B cell (primary cell): ENCODE measurements around the gene NPFFR2.

Experiments
- EZH2 ChIP-seq: IDR thresholded peaks from 2 replicates; pipeline ENCODE4 v1.6.1; 2012; ENCODE audit warnings: borderline replicate concordance, low read depth, mild to moderate bottlenecking, moderate library complexity, low read length; ENCODE audit not compliant: insufficient read depth, poor library complexity, severe bottlenecking
- TF ChIP-seq, protein P1 (sequence below): fragments of 200-600 bp; IDR thresholded peaks from one replicate; pipeline ENCODE4 v1.8.0; 2022; ENCODE audit warnings: antibody characterized with exemption, mild to moderate bottlenecking

DNA sequence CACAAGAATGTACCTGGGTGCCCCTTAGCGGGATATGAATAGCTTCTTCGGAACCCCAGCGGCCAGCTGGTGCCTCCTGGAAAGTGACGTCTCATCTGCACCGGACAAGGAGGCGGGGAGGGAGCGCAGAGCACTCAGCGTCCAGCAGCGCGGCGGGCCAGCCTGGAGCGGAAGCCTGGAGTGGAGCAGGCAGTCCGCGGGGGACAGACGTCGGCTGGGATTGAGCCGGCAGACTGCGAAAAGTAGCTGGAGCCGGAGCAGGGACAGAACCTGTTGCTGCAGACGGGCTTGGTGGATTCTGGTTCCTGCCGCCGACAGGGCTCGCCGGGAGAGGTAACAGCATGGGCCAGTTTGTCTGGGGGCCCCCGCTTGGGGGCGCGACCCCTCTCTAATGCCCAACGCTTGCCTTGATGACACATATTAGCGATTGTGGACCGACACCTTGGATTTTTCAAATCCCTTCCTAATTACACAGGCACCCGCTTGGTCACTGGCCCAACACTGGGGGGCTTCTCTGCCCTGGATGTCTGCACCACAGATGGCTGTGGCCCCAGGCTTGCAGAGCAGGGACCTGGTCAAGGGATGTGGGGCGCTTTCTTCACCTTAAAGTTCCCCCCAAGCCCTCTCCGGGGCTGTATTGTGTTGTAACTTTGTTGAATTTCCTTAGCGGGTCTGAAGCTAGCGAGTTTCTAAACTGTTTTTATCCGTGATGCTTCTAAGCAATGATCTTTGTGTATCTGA lies at the start of gene NPFFR2:
- TF ChIP-seq, protein P1, sequence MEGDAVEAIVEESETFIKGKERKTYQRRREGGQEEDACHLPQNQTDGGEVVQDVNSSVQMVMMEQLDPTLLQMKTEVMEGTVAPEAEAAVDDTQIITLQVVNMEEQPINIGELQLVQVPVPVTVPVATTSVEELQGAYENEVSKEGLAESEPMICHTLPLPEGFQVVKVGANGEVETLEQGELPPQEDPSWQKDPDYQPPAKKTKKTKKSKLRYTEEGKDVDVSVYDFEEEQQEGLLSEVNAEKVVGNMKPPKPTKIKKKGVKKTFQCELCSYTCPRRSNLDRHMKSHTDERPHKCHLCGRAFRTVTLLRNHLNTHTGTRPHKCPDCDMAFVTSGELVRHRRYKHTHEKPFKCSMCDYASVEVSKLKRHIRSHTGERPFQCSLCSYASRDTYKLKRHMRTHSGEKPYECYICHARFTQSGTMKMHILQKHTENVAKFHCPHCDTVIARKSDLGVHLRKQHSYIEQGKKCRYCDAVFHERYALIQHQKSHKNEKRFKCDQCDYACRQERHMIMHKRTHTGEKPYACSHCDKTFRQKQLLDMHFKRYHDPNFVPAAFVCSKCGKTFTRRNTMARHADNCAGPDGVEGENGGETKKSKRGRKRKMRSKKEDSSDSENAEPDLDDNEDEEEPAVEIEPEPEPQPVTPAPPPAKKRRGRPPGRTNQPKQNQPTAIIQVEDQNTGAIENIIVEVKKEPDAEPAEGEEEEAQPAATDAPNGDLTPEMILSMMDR, result no peak
- TF ChIP-seq EZH2, result no peak
